GM13977 (cell line): ENCODE data around the gene KRTAP10-8.
"Not testable (repeated sequence)": the region's sequence is repeated elsewhere in the genome, so short reads cannot be mapped to it uniquely, and the experiment has no call there.

ENCODE experiments used
- DNase-seq: peaks from one replicate; pipeline ENCODE4 v3.0.0; 2012; ENCODE audit warnings: low spot score
- in situ Hi-C: fragments of 300-500 bp; cut with MboI; formaldehyde crosslinking; loops from one replicate; pipeline ENCODE4 v1.12.0; 2022; ENCODE audit warnings: low sequenced_read_pairs, low pct_unique_long_range_greater_than_20kb, mixed read lengths, inconsistent platforms; ENCODE audit not compliant: unreplicated experiment
- TF ChIP-seq, protein P1 (sequence below): IDR thresholded peaks from 2 replicates; pipeline ENCODE4 v1.5.1; 2012; ENCODE audit warnings: mild to moderate bottlenecking, control low read depth; ENCODE audit not compliant: insufficient read depth; ENCODE audit errors: extremely low read depth, missing control alignments

KRTAP10-8 gene

DNA sequence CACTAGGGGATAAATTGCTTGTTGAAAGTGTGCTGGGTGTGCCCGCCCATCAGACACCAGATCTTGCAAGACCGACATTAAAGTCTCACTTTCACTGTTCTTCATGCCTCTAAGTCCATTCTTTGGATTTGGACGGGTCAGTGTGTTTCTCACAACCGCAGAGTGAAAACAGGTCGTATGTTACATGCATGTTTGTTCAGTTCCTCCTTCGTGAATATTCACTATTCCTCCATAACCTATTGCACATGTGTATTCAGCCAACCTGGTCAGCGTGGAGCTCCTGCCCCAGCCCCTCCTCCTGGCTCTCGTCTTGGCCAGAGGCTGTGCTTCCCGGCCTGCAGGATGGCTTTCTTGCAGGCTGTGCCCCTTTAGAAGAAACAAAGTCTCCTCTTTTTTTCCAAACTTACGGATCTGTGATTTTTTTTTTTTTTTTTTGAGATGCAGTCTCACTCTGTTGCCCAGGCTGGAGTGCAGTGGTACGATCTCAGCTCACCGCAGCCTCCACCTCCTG is 17.4 kb upstream of the KRTAP10-8 start:
- TF ChIP-seq, protein P1, sequence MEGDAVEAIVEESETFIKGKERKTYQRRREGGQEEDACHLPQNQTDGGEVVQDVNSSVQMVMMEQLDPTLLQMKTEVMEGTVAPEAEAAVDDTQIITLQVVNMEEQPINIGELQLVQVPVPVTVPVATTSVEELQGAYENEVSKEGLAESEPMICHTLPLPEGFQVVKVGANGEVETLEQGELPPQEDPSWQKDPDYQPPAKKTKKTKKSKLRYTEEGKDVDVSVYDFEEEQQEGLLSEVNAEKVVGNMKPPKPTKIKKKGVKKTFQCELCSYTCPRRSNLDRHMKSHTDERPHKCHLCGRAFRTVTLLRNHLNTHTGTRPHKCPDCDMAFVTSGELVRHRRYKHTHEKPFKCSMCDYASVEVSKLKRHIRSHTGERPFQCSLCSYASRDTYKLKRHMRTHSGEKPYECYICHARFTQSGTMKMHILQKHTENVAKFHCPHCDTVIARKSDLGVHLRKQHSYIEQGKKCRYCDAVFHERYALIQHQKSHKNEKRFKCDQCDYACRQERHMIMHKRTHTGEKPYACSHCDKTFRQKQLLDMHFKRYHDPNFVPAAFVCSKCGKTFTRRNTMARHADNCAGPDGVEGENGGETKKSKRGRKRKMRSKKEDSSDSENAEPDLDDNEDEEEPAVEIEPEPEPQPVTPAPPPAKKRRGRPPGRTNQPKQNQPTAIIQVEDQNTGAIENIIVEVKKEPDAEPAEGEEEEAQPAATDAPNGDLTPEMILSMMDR: no peak
- DNase-seq: no peak
- in situ Hi-C loops: no loop called here

DNA sequence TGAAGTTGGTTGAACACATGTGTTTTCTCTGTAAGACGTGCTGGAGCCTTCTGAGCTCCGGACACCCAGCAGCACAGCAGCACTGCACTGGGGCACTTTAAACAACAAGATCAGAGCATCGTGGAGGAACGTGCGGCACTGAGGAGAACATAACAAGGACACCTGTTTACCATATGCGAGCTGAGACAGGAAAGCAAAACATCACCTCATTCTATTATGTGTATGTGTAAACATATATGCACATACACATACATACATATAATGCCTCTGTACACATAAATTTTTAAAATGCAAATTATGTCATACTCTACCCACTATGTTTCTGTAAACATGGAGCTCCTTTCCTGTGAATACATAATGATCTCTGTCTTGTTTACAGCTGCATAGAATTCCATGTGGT is 16.4 kb upstream of the KRTAP10-8 start:
- TF ChIP-seq, protein P1: no peak
- in situ Hi-C loops: no loop called here
- no peak for DNase-seq

DNA sequence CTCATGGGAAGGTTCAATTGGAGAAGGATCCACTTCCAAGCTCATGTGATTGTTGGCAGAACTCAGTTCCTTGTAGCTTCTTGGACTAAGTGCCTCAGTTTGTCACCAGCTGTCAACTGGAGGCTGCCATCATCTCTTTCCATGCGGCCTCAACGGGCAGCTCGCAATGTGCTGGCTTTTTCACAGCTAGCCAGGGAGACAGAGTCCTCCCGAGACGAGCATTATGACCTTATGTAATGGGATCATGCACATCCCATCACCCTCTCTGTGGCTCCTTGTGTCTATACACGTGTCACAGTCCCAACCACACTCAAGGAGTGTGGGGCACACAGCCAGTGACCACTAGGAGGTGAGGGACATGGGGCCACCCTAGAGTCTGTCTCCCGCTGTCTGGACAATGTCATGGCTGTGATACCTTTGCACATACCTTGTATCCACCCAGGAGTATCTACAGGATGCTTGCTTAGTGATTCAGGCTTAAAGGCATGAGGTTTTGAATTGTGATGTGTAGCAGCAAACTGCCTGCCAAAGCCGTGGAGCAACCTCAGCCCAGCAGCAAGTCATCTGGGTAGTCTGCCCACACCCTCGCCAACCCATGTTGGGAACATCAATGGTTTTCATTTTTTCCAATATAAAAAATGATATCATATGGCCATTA is 15.7 kb upstream of the KRTAP10-8 start:
- DNase-seq: no peak
- in situ Hi-C loops: no loop called here
- TF ChIP-seq, protein P1: no peak

DNA sequence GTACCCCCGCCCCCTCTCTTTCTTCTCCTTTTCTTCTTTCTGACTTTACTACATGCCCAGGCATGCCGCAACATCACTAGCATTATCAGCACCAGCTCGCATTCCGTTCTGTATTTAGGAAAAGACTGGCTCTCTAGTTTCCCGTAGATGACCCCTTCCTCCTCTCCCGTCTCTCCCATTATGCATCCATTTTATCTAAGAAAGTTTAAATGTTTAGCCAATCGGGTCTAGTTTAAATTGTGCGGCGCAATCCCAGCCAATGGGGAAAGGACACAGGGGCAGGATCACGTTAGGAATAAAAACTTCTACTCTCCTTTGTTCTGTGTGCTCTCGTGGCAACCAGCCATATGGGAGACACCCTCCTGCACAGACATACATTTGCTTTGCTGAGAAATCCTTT is 13.8 kb upstream of the KRTAP10-8 start:
- DNase-seq: no peak
- TF ChIP-seq, protein P1: no peak
- in situ Hi-C loops: no loop called here

DNA sequence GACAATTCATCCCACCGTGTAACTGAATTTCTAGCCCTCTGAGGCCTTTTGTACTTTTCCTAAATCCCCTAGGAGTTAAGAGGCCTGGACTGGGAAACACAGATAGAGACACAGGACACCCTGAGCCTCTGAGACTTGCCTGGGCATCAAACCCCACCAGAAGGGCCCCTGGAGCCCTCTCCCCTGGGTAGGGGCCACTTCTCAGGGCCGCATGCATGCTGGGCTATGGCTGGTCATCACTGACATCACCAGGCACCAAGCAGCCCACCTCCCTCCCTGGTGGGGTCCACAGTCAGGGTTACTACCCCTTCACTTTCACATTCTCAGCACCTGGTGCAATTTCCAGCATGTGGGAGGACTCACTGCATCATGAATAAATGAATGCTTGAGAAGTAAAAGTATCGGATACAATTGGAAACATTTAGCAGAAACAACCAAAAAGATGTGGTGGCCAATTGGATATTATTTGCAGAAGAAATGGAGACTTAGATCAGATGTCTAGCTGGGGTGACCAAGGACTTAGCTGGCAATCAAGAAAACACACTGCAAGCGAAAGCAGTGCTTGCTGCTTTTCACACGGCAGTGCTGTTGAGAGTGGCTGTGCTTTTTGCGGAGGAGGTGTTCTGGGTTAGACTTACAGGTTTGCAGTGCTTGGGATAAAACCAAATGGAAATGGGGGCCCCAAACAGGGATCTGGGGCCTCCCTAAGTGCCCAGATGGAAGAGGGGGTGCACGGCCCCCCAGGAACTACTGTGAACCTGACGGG is 12.4 kb upstream of the KRTAP10-8 start:
- DNase-seq: no peak
- in situ Hi-C loops: no loop called here
- TF ChIP-seq, protein P1: no peak

DNA sequence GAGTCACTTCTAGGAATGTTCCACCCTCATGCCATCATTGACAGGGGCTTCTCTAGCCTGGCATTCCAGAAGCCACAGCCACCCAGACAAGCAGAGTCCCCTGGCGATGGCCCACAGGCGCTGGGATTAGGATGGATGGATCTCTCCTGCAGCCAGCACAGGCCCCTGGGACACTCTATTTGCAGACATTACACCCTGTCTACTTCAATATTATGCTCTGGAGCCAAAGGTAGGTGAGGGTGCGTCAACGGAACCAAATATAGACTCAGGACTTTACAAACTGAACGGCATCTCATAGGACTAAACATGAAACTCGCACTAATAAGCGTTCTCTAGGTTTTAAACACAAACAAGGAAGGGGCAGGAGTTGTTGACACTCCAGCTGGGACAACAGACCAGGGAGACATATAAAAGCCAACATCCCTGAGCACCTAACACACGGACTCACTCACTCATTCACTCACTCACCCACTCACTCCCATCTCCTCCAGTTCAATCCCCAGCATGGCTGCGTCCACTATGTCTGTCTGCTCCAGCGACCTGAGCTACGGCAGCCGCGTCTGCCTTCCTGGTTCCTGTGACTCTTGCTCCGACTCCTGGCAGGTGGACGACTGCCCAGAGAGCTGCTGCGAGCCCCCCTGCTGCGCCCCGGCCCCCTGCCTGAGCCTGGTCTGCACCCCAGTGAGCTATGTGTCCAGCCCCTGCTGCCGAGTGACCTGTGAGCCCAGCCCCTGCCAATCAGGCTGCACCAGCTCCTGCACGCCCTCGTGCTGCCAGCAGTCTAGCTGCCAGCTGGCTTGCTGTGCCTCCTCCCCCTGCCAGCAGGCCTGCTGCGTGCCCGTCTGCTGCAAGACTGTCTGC is 11.5 kb upstream of the KRTAP10-8 start, which contains the start of gene KRTAP10-7:
Gene KRTAP10-7 (plus strand): TSS at position 480 of the 861 bp plus-strand sequence. CDS start 25 bp downstream, at position 505.
- in situ Hi-C loops, DNase-seq: not testable (repeated sequence)

DNA sequence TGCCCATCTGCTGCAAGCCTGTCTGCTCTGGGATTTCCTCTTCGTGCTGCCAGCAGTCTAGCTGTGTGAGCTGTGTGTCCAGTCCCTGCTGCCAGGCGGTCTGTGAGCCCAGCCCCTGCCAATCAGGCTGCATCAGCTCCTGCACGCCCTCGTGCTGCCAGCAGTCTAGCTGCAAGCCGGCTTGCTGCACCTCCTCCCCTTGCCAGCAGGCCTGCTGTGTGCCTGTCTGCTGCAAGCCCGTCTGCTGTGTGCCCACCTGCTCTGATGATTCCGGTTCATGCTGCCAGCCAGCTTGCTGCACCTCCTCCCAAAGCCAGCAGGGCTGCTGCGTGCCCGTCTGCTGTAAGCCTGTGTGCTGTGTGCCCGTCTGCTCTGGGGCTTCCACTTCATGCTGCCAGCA is 10.8 kb upstream of the KRTAP10-8 start:
- in situ Hi-C loops, DNase-seq: not testable (repeated sequence)
